Spleen (tissue), 11 donors: ENCODE data around the gene SLC30A1. TPM values are rescaled to one million over a fixed set of nuclear protein-coding genes. Genes with fewer than 3 reads are reported as not detected.

Source experiments
- DNase-seq: peaks from one replicate; pipeline ENCODE4 v3.0.0-alpha.2; 2020
- H3K27ac ChIP-seq, 8 donors: fragments of 200-600 bp; sonication (generic) in 7 of 8; 1 replicate in 4 of 8; 2 replicates in 4 of 8; pipeline versions ENCODE4 v1.5.0 to v1.8.0; 2016 to 2021; ENCODE audit warnings: inconsistent platforms in 4 of 8, mild to moderate bottlenecking in 4 of 8, moderate library complexity in 1 of 8
- H3K27me3 ChIP-seq, 7 donors: fragments of 200-600 bp; sonication (generic) in 6 of 7; replicated peaks in 1 of 7; 1 replicate in 4 of 7; 2 replicates in 3 of 7; pipeline versions ENCODE4 v1.5.0 to v1.8.0; 2016 to 2021; ENCODE audit warnings: inconsistent platforms in 3 of 7, mild to moderate bottlenecking in 1 of 7
- H3K36me3 ChIP-seq, 6 donors: fragments of 200-600 bp; sonication (generic) in 5 of 6; 1 replicate in 4 of 6; 2 replicates in 2 of 6; pipeline versions ENCODE4 v1.5.0 to v1.8.0; 2016 to 2021; ENCODE audit warnings: inconsistent platforms in 2 of 6
- H3K4me1 ChIP-seq, 6 donors: fragments of 200-600 bp; sonication (generic) in 5 of 6; 1 replicate in 3 of 6; 2 replicates in 3 of 6; pipeline versions ENCODE4 v1.5.0 to v1.8.0; 2016 to 2021; ENCODE audit warnings: inconsistent platforms in 3 of 6
- H3K4me3 ChIP-seq, 8 donors: fragments of 200-600 bp; sonication (generic) in 7 of 8; 1 replicate in 4 of 8; 2 replicates in 4 of 8; pipeline versions ENCODE4 v1.5.0 to v1.8.0; 2016 to 2021; ENCODE audit warnings: inconsistent platforms in 4 of 8, mild to moderate bottlenecking in 4 of 8, moderate library complexity in 2 of 8
- H3K9me3 ChIP-seq, 8 donors: fragments of 200-600 bp; sonication (generic) in 7 of 8; 1 replicate in 4 of 8; 2 replicates in 4 of 8; pipeline versions ENCODE4 v1.5.0 to v1.8.0; 2016 to 2021; ENCODE audit warnings: inconsistent platforms in 4 of 8
- POLR2A ChIP-seq, 3 donors: fragments of 450-650 bp; IDR thresholded peaks; one replicate each; pipeline ENCODE4 v1.5.1; 2017; ENCODE audit warnings: antibody characterized with exemption in 3 of 3, mild to moderate bottlenecking in 1 of 3
- POLR2AphosphoS5 ChIP-seq, 3 donors: sonication (generic); formaldehyde crosslinking; IDR thresholded peaks; one replicate each; pipeline ENCODE4 v1.5.1; 2017; ENCODE audit warnings: antibody characterized with exemption in 3 of 3
- WGBS, 5 donors: extraction: QIAGEN DNeasy Blood & Tissue Kit in 3 of 5; methylation state at CpG; one replicate each; pipeline versions ENCODE4 v1.1.5 to v1.1.7; 2013 to 2018; 5-methylcytosine and 5-hydroxymethylcytosine counted together
- intact Hi-C: fragments of 100-400 bp; cut with DNase I; formaldehyde crosslinking; loops from one replicate; pipeline ENCODE4 v1.15.0; 2023; ENCODE audit warnings: low total_unique reads
- polyA plus RNA-seq, 3 donors: library from polyadenylated mRNA; stranded (reverse); fragments of 200-250 nt; gene quantifications; one replicate each; pipeline ENCODE4 v1.2.1, GENCODE V29; 2013
- total RNA-seq, 7 donors: library from RNA; depleted of rRNA in 3 of 7; stranded (reverse); fragments of >200 nt in 3 of 7; fragmentation: NEBNext Ultra II Directional in 4 of 7; extraction: Animal tissue kit (Norgen Biotek cat#: 25700) in 4 of 7; gene quantifications; one replicate each; pipeline versions ENCODE4 v1.1.0 to v1.2.1, GENCODE V29; 2016 to 2021
- TF ChIP-seq, protein P1 (sequence below), 11 experiments: fragments of 200-600 bp in 7 of 11; fragments of 450-650 bp in 4 of 11; sonication (generic) in 4 of 11; IDR thresholded peaks in 8 of 11; conservative IDR thresholded peaks in 3 of 11; 1 replicate in 7 of 11; 2 replicates in 4 of 11; pipeline versions ENCODE4 v1.4.0 to v1.8.0; 2016 to 2021; ENCODE audit warnings: antibody characterized with exemption in 11 of 11, inconsistent platforms in 4 of 11, mild to moderate bottlenecking in 1 of 11
- donor health status: healthy with polysubstance abuse.
- donor health status: DM: no; HTN: no; CAD: no; lungs with moderate emphysema.
- donor health status: DM: no; HTN: no; CAD: no.
- donor health status: Bipolar disorder and iron deficiency.
- donor health status: healthy.
- donor health status: DM: no; HTN: no; CAD: no.
- donor health status: DM: yes; HTN: yes; CAD: no.

The SLC30A1 gene
- total and polyA plus RNA-seq, 10 donors: 3.0 to 38.5 (median 30.8) TPM

DNA sequence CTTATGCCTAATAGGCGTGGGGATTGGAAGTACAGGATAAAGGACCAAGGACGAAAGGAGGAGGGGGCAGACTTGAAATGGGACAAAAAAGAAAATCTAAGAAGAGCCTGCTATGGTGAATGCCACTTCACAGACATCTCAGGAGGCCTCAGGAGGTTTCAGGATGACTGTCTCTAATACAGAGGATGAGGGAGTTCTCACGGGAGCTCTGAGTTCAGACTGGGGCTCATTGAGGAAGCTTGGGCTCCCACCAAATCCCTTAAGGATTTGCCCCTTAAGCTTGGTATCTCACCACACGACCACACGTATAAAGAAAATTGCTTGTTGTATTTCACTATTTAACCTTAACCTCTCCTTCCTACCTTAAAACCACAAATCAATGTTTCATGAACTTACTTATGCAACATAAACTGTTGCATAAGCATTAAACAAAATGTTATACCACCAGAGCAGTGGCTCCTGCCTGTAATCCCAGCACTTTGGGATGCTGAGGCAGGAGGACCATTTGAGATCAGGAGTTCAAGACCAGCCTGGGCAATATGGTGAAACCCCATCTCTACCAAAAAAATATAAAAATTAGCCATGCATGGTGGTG, 12.4 kb downstream of the SLC30A1 start:
- WGBS, 5 donors: 46 to 61% (median 57%) methylated on average over 5 of the region's 5 CpGs

DNA sequence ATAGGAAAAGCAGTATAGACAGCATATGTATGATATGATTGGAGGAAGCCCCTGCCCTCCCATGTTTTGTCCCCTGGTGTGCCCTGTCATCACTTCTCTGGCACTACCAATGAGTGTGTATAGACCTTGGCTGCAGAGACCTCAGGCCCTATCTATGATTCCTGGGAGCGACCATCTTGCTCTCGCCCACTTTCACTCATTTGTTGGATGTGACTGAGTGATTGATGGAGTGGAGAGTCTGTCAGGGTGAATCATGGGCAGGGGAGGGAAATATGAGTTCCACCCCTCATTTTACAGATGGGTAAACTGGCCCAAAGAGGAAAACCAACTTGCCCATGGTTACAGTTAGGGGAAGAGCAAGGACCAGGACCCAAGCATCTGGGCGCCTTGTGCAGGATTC, 14.9 kb downstream of the SLC30A1 start:
- H3K27ac ChIP-seq: no peak overlapping the region
- TF ChIP-seq POLR2AphosphoS5 (IDR thresholded peaks at IDR 0.05) (no peak), POLR2A (IDR thresholded peaks at IDR 0.05) (no peak)
- TF ChIP-seq, protein P1, sequence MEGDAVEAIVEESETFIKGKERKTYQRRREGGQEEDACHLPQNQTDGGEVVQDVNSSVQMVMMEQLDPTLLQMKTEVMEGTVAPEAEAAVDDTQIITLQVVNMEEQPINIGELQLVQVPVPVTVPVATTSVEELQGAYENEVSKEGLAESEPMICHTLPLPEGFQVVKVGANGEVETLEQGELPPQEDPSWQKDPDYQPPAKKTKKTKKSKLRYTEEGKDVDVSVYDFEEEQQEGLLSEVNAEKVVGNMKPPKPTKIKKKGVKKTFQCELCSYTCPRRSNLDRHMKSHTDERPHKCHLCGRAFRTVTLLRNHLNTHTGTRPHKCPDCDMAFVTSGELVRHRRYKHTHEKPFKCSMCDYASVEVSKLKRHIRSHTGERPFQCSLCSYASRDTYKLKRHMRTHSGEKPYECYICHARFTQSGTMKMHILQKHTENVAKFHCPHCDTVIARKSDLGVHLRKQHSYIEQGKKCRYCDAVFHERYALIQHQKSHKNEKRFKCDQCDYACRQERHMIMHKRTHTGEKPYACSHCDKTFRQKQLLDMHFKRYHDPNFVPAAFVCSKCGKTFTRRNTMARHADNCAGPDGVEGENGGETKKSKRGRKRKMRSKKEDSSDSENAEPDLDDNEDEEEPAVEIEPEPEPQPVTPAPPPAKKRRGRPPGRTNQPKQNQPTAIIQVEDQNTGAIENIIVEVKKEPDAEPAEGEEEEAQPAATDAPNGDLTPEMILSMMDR (IDR thresholded peaks at IDR 0.05 in 8 of 11, conservative IDR thresholded peaks at IDR 0.05 in 3 of 11): no peak
- H3K9me3 ChIP-seq: no peaks in the 10 kb centered on the region
- no peaks in the 10 kb centered on the region for H3K36me3 ChIP-seq
- no peaks in the 10 kb centered on the region for H3K4me1 ChIP-seq
- no peak for DNase-seq
- intact Hi-C loops: no loop called here
- no peaks in the 10 kb centered on the region for H3K27me3 ChIP-seq
- 91 to 100% (median 93%) methylated on average over 2 to 3 of the region's 3 CpGs for WGBS, 5 donors
- H3K4me3 ChIP-seq: no peak overlapping the region

More for the DNA sequence above, 12.4 kb downstream of the SLC30A1 start:
- TF ChIP-seq, protein P1 (IDR thresholded peaks at IDR 0.05 in 8 of 11, conservative IDR thresholded peaks at IDR 0.05 in 3 of 11): no peak
- TF ChIP-seq POLR2AphosphoS5 (IDR thresholded peaks at IDR 0.05): no peak
- TF ChIP-seq POLR2A (IDR thresholded peaks at IDR 0.05): no peak
- intact Hi-C loops: no loop called here
- Histone ChIP-seq H3K27me3 (no peaks in the 10 kb centered on the region), H3K4me3 (no peak overlapping the region), H3K27ac (no peak overlapping the region), H3K9me3 (no peaks in the 10 kb centered on the region), H3K4me1 (peaks cover 0 to 4% (median 0%) of the 10 kb centered on the region in 6 donors), H3K36me3 (no peaks in the 10 kb centered on the region)
- no peak for DNase-seq

DNA sequence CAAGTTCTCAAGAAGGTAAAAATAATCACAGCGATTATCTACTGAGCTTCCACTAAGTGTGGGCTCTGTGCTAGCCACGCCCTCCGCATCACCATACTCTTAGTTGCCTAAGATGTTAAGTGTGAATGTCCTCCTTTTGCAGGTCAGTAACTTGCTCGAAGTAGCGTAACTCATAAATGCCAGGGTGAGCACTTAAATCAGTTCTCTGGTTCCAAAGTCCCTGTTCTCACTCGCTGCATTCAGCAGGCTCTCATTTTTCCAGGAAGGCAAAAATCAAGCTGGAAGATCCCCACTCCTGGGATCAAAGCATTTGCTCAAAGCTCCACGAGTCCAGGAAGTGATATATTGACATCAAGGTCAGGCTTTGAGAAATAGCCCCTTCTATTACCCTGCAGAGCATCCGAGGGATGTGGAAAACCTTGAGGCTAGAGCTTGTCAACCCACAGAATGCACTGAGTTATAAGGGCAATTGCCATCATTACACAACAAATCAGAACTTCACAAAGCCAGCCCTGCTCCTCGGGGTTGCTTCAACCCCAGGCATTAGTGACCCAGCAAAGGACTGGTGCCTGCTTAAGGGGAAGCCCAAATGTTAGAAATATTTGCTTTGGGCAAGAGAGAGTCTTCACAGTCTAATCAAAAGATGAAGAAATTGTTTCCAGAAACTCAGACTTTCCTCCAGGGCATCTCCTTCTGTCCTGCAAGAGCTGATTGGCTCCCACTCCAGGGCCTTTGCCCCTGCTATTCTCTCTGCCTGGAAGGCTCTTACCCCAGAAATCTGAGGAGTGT, 19.5 kb downstream of the SLC30A1 start:
- TF ChIP-seq, protein P1 (IDR thresholded peaks at IDR 0.05 in 8 of 11, conservative IDR thresholded peaks at IDR 0.05 in 3 of 11): no peak
- no peaks in the 10 kb centered on the region for H3K4me1 ChIP-seq
- no peak overlapping the region for H3K4me3 ChIP-seq
- no peaks in the 10 kb centered on the region for H3K27me3 ChIP-seq
- H3K27ac ChIP-seq: no peak overlapping the region
- 67 to 76% (median 74%) methylated on average over 9 of the region's 9 CpGs for WGBS, 5 donors
- H3K9me3 ChIP-seq: no peaks in the 10 kb centered on the region
- DNase-seq: no peak
- no peaks in the 10 kb centered on the region for H3K36me3 ChIP-seq
- intact Hi-C loops: no loop called here

DNA sequence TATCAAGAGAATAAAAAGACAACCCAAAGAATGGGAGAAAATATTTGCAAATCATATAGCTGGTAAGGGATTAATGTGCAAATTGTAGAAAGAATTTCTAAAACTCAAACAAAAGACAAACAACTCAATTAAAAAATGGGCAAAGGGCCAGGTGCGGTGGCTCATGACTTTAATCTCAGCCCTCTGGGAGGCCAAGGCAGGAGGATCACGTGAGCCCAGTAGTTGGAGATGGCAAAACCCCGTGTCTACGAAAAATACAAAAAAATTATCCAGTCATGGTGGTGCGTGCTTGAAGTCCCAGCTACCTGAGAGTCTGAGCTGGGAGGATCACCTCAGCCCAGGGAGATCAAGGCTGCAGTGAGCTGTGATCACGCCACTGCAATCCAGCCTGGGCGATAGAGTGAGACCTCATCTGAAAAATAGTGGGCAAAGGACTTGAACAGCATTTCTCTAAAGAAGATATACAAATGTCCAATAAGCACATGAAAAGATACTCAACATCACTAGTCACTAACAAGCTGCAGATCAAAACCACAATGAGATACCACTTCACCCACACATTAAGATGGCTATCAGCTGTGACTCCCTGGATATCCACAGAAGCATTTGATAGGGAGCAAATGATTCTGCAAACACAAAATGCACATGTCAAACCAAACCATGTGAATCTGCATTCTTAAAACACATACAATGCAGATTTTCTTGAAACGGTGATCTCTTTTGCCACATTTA, 20.9 kb downstream of the SLC30A1 start:
- Histone ChIP-seq H3K9me3 (no peaks in the 10 kb centered on the region), H3K4me3 (no peak overlapping the region), H3K27ac (no peak overlapping the region), H3K36me3 (no peaks in the 10 kb centered on the region), H3K4me1 (no peaks in the 10 kb centered on the region), H3K27me3 (no peaks in the 10 kb centered on the region)
- intact Hi-C loops: no loop called here
- DNase-seq: no peak
- 85 to 97% (median 91%) methylated on average over 8 of the region's 8 CpGs for WGBS, 5 donors
- TF ChIP-seq, protein P1 (IDR thresholded peaks at IDR 0.05 in 8 of 11, conservative IDR thresholded peaks at IDR 0.05 in 3 of 11): no peak
- TF ChIP-seq POLR2A (IDR thresholded peaks at IDR 0.05) (no peak), POLR2AphosphoS5 (IDR thresholded peaks at IDR 0.05) (no peak)
